CD4-positive, alpha-beta T cell treated with Interleukin-2 at 100 ng/mL for 4 hours (primary cell): ENCODE results near the gene ZNF211.

Experiments
- DNase-seq: peaks from one replicate; pipeline ENCODE4 v3.0.0-alpha.2; 2020; ENCODE audit warnings: low spot score

Gene ZNF211

DNA sequence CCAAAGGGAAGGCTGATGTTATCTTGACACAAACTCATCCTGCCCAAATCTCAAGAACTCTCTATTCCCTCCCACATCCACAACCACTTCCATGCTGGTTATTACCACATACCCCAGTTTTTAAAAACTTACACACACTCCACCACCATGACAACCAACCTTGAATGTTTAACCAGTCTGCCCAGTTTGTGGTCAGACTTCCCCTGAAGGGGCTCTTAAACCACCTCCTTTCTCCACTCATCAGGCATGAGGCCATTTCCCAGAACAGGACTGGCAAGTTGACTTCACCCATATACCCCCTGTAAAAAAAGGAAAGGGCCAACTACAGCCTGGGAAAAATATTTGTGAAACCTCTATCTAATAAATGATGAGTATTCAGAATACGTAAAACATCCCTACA lies 23.4 kb downstream of the ZNF211 start:
- no peak for DNase-seq

DNA sequence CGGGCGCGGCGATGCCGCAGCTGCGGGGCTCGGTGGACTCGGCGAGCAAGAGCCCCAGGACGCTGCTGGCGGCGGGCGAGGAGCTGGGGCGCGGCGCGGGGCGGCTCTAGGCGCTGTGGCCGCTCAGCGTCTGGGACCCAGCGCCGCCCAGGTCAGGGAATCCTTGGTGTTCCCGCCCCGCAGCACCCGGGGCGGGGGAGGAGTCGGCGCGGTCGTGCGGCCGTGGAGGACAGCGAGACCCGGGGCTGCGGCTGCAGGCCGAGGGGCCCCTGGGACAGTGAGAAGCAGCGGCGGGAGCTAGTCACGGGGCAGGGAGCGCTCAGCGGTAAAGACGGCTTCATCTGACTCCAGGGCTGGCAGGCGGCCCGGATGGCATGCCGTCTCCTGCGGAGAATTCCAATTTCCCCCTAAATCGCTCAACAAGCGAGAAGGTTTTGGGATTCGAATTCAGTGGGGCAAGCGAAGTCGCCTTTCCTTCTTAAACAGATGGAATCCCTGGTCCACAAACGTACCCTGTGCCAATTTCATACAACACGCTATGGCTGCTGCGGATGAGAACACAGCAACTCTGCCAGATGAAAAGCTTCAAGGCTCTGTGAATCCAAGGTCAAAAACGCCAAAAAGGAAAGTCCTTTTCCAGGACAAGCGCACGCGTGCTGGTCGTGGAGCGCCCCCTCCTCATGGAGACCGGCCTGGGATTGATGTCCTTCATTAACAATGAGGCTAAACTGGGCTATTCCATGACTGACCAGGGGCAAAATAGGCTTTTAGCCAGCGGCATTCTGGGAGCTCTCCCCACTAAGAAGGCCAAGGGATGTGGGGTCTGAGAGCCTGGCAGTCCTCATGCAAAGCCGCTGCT lies 31.5 kb downstream of the ZNF211 start:
- DNase-seq: no peak

DNA sequence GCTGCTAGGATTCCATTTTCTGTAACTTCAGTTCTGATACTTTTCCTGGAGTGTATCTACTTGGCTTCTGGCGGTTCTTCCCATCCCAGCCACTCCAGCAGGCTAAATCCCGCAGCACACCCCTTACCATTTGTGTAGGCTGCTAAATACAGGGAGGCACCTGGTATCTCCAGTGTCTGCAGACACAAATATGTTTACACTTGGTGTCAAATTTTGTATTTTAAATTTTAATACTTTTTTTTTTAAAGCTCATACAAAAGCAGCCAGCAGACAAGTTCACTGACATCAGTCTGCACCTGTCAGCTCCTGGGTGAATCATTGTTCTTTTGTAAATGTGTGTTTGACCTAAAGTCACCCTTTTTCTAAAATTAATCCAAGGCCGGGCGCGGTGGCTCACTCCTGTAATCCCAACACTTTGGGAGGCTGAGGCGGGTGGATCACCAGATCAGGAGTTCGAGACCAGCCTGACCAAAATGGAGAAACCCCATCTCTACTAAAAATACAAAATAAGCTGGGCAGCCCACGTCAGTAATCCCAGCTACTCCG lies 32.4 kb downstream of the ZNF211 start:
- DNase-seq: no peak

DNA sequence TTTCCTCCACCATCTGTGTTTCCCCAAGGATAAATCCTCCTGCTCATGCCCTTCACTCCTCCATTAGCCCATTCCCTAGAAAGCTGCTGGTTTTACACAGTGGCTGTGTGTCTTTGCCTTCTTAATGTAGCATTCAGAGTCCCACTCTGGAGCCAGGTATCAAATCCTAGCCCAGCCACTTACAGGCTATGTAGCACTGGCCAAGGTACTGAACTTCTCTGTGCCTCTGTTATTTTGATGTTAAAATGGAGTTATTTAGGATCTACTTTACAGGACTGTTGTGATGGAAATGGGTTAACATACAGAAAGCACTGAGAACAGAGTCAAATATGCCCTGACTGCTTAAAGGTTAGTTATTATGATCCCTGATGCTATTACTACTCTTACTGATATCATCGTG lies 34.3 kb downstream of the ZNF211 start:
- no peak for DNase-seq

DNA sequence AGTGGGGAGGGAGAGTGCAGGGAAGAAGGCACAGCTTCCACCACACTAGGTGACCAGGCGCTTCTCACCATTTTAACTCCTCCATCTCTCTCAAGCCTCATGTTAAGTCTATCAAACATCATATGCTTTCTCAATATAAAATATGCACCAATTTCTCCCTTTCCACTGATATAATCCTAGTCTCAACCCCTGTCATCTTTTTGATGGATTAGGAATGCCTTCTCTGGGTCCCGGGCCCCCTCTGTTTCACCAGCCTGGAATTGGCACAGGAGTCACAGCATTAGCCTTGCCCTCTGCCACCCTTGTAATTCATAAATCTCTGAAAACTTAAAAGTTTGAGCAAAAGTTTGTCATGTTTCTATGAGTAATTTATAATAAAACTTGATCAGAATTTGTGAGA lies 35.7 kb downstream of the ZNF211 start, which contains the start of gene ZSCAN4:
TSS of gene ZSCAN4 (plus strand) at position 301 of the 400 bp plus-strand sequence. CDS start 7,211 bp downstream, outside the sequence.
- no peak for DNase-seq

DNA sequence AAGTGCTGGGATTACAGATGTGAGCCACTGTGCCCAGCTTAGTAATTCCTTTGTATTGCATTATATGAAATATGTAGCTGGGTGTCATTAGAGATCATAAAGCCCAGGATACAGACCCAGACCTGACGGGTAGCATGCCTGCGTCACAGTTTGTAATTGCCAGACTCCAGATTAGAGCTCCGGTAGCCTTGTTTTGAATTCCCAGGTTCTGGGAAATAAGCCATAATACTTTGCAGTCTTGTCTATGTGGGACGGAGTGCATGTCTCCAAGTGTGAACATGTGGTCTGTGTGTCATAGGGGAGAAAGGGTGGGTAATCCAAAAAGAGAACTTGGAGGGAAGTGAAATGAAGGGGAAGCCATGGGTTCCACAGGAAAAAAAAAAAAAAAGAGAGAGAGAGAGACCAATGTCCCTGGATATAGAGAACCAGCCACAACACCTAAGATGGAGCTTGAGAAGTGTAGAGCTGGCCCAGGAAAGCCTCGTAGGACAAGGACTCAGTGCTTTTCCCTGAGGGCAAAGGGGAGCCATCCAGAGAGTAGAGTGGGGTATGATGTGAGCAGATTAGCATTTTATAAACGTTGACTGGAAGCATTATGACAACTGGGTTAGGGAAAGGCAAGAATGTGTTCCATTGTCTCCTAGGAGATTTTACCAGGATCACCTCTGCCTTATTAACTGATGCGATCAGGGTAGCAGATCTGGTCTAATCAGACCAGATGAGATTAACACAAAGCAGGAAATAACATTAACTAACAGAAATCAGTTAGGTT lies 38.3 kb downstream of the ZNF211 start:
- no peak for DNase-seq

DNA sequence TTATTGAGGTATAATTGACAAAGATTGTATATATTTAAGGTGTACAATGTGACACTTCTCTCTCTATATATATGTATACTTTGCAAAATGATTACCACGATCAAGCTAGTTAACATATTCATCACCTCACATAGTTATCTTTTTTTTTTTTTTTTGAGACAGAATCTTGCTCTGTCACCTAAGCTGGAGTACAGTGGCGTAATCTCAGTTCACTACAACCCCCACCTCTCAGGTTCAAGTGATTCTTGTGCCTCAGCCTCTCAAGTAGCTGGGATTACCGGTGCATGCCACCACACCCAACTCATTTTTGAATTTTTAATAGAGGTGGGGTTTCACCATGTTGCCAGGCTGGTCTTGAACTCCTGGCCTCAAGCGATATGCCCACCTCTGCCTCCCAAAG lies 39.5 kb downstream of the ZNF211 start:
- DNase-seq: no peak

DNA sequence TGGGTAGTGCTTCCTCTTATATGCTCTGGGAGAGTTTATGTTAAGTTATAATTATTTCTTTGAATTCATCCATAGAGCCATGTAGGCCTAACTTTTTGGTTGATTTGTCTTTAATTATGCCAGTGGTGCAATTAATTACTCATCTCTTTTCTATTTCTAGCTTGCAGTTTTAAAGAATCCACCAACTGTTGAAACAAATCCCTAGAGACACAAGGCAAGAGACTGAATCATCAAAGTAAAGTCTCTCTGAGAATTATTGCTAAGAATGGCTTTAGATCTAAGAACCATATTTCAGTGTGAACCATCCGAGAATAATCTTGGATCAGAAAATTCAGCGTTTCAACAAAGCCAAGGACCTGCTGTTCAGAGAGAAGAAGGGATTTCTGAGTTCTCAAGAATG lies 42.9 kb downstream of the ZNF211 start:
- no peak for DNase-seq

DNA sequence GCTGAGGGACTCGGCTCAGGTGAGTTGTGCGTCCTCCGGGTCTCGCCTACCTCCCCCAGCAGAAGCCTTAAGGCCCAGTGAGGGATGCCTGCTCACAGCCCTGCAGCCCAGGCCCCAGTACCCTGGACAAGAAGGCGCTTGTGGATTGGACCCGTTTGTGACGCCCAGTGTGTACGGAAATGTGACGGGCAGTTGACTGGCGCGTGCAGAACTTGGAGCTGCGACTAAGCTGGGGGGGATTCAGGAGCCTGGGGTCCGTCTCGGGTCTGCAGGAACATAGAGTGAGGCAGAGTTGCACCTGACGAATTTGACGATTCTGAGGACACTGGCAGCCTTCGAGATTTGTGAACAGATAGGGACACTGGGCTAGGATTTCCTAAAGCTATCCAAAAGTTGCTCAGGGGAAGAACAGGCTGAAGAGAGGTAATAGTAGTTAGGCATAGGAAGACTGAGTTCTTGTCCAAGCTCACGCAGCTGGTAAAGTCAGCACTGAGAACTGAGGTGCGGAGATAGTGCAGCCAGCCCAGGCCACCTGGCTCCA lies 49.3 kb downstream of the ZNF211 start:
- no peak for DNase-seq

DNA sequence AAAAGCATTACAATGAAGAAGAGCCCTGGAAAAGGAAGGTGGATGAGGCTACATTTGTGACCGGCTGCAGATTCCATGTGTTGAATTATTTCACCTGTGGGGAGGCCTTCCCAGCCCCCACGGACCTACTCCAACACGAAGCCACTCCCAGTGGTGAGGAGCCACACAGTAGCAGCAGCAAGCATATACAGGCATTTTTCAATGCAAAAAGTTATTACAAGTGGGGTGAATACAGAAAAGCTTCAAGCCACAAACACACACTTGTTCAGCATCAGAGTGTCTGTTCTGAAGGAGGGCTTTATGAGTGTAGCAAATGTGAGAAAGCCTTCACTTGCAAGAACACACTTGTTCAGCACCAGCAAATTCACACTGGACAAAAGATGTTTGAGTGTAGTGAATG lies 53.8 kb downstream of the ZNF211 start:
- DNase-seq: no peak

DNA sequence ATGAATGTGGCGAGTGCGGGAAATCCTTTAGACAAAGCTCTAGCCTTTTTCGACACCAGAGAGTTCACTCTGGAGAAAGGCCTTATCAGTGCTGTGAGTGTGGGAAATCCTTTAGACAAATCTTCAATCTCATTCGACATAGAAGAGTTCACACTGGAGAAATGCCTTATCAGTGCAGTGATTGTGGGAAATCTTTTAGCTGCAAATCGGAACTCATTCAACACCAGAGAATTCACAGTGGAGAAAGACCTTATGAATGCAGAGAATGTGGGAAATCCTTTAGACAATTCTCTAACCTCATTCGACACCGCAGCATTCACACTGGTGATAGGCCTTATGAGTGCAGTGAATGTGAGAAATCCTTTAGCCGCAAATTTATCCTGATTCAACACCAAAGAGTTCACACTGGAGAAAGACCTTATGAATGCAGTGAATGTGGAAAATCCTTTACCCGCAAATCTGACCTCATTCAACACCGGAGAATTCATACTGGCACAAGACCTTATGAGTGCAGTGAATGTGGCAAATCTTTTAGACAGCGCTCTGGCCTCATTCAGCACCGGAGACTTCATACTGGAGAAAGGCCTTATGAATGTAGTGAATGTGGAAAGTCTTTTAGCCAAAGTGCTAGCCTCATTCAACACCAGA lies 54.5 kb downstream of the ZNF211 start:
- no peak for DNase-seq

DNA sequence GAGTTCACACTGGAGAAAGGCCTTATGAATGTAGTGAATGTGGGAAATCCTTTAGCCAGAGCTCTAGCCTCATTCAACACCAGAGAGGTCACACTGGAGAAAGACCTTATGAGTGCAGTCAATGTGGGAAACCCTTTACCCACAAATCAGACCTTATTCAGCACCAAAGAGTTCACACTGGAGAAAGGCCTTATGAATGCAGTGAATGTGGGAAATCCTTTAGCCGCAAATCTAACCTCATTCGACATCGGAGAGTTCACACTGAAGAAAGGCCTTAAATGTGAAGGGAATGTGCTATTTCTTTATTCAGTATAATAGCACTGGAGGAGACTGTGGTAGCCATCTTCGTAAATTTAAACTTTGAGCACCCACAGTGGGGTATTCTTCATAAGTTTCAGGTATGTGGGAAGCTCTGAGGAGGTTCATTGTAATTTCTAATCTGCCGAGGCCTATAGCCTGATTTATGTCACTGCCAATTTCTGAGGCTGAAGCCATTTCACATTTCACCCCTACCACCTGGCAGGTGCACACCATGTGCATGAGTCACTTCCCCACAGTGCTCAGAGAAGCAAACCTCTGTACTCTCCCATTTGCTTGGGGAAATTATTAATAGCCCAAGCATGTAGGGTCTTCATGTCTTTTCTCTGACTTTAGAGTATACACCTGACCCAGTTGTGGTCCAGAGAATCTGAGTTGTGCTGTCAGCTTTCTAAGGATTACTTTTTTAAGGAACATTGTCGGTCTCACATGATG lies 55.2 kb downstream of the ZNF211 start:
- no peak for DNase-seq

DNA sequence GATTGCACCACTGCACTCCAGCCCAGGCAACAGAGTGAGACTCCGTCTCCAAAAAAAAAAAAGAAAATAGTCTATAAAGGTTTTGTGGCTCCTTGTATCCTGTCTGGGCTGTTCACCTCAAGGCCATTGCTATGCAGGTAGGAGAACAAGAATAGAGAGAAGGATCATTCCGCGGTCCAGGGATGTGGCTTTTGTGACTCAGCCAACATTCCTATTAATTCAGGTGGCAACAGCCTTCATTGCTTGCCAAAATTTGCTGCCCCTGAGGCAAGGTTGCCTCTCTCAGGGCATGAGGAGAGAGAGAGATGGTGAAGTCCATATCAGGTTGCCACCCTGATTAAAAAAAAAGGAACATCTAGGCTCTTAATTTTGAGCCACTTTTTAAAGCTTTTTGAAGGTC lies 56.8 kb downstream of the ZNF211 start:
- no peak for DNase-seq
